Measurements from ENCODE around the gene SDR42E1. TPM values are rescaled to one million over a fixed set of nuclear protein-coding genes. Genes with fewer than 3 reads are reported as not detected.
"Not testable (repeated sequence)": the region's sequence is repeated elsewhere in the genome, so short reads cannot be mapped to it uniquely, and the experiment has no call there.

SDR42E1 gene
- total and polyA plus RNA-seq, 10 of the 15 experiments (the other 5 are each of a cell fraction or from before 2014, with no cell fraction given): 1.4 to 5.5 (median 2.3) TPM

DNA sequence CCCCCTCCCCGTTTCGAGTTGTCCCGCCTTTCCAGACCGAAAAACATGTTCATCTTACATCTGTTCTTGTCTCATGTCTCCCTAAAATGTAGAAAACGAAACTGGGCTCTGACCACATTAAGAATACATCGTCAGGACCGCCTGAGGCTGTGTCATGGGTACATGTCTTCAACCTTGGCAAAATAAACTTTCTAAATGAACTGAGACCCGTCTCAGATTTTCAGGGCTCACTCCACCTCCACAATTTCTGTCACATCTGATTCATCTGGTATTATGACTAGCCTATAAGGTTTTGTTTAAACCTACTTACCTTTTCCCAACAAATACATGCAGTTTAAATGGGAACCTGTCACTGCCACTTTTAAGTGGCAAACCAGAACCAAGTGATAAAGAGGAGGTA, 621 bp downstream of the SDR42E1 start:
- H3K4me1 ChIP-seq (ENCODE audit: control insufficient read depth, insufficient read depth, low read length): no peaks in the 10 kb centered on the region
- SMC1A ChIA-PET (ENCODE audit: uncharacterized antibody, unreplicated experiment): no interaction called here
- ATAC-seq: no peak
- DNase-seq (ENCODE audit: low read depth, low spot score): no peak
- peaks cover 9% of the 10 kb centered on the region; the same call in 1 of the 3 replicates for H3K9me3 ChIP-seq (replicated peaks; ENCODE audit: control insufficient read depth, insufficient read depth, low read length)
- CTCF ChIA-PET: no interaction called here
- WGBS (ENCODE audit: insufficient coverage, insufficient replicate concordance, low lambda C conversion rate, missing lambda C conversion rate): 73% methylated on average over 8 of the region's 8 CpGs
- H3K4me2 ChIP-seq (ENCODE audit: control insufficient read depth, insufficient read depth): peak overlapping the region; percentile 66
- TF ChIP-seq BACH1 (IDR thresholded peaks at IDR 0.05; ENCODE audit: borderline replicate concordance): no peak
- TF ChIP-seq E2F8 (IDR thresholded peaks at IDR 0.05; ENCODE audit: low read depth, partially characterized antibody): no peak
- no peak for TF ChIP-seq NR2C1 (IDR thresholded peaks at IDR 0.05)
- no peak for TF ChIP-seq FOS (IDR thresholded peaks at IDR 0.05; ENCODE audit: borderline replicate concordance, extremely low read depth, insufficient read length)
- no peak for TF ChIP-seq HSF1 (IDR thresholded peaks at IDR 0.05; ENCODE audit: low read depth, low read length)
- TF ChIP-seq NFIC (IDR thresholded peaks at IDR 0.05; ENCODE audit: low read depth, low read length): no peak
- no peak for TF ChIP-seq SPI1 (IDR thresholded peaks at IDR 0.05; ENCODE audit: borderline replicate concordance, insufficient read depth, low read depth, low read length)
- no peak for TF ChIP-seq CREB1 (IDR thresholded peaks at IDR 0.05; ENCODE audit: low read depth)
- TF ChIP-seq NFYA (IDR thresholded peaks at IDR 0.05; ENCODE audit: borderline replicate concordance, low read depth, low read length): no peak
- no peak for TF ChIP-seq ATF3 (IDR thresholded peaks at IDR 0.05; ENCODE audit: borderline replicate concordance, extremely low read depth, low read depth, low read length)
- intact Hi-C loops (cut with micrococcal nuclease; ENCODE audit: unreplicated experiment): no loop called here
- in situ Hi-C loops (cut with MboI): no loop called here
- peak overlapping the region; percentile 52; the same call in 1 of the 2 replicates for H3K9ac ChIP-seq (ENCODE audit: control insufficient read depth, insufficient read depth, low read length)
- BruUV-seq (replicated peaks): TSS peak; percentile 80
- no peaks in the 10 kb centered on the region for H4K20me1 ChIP-seq (ENCODE audit: control insufficient read depth, insufficient read depth)
- H3K27ac ChIP-seq (ENCODE audit: control insufficient read depth, insufficient read depth): no peak overlapping the region
- RAD21 ChIA-PET (ENCODE audit: unreplicated experiment): no interaction called here
- H3K27me3 ChIP-seq (replicated peaks in 1 of 2; ENCODE audit: control insufficient read depth in 2 of 2, insufficient read depth in 2 of 2, low read length in 1 of 2): no peaks in the 10 kb centered on the region
- peak overlapping the region; percentile 72 for H3K4me3 ChIP-seq
- POLR2A ChIA-PET: no interaction called here
- no peaks in the 10 kb centered on the region for H3K36me3 ChIP-seq (ENCODE audit: control insufficient read depth in 2 of 2, insufficient read depth in 2 of 2, low read length in 1 of 2)
- H2AFZ ChIP-seq (ENCODE audit: control insufficient read depth, low read depth, low read length): peak overlapping the region; percentile 85
- no peak for FAIRE-seq
- H3K79me2 ChIP-seq (ENCODE audit: control insufficient read depth, insufficient read depth, low read length): no peaks in the 10 kb centered on the region

DNA sequence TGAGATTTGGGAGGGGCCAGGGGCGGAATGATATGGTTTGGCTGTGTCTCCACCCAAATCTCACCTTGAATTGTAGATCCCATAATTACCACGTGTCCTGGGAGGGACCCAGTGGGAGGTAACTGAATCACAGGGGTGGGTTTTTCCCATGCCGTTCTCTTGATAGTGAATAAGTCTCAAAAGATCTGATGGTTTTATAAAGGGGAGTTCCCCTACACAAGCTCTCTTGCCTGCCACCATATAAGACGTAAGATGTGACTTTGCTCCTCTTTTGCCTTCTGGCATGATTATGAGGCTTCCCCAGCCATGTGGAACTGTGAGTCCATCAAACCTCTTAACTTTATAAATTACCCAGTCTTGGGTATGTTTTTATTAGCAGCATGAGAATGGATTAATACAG, 1.5 kb downstream of the SDR42E1 start:
- intact Hi-C loops (cut with micrococcal nuclease; ENCODE audit: unreplicated experiment); POLR2A ChIA-PET; BruUV-seq (replicated peaks); H3K9me3 ChIP-seq (replicated peaks; ENCODE audit: control insufficient read depth, insufficient read depth, low read length); H3K27ac ChIP-seq (ENCODE audit: control insufficient read depth, insufficient read depth); DNase-seq (ENCODE audit: low read depth, low spot score); H2AFZ ChIP-seq (ENCODE audit: control insufficient read depth, low read depth, low read length); CTCF ChIA-PET; FAIRE-seq; H3K79me2 ChIP-seq (ENCODE audit: control insufficient read depth, insufficient read depth, low read length); SMC1A ChIA-PET (ENCODE audit: uncharacterized antibody, unreplicated experiment); H4K20me1 ChIP-seq (ENCODE audit: control insufficient read depth, insufficient read depth); H3K9ac ChIP-seq (ENCODE audit: control insufficient read depth, insufficient read depth, low read length); H3K36me3 ChIP-seq (ENCODE audit: control insufficient read depth in 2 of 2, insufficient read depth in 2 of 2, low read length in 1 of 2); H3K4me2 ChIP-seq (ENCODE audit: control insufficient read depth, insufficient read depth); H3K4me1 ChIP-seq (ENCODE audit: control insufficient read depth, insufficient read depth, low read length); H3K4me3 ChIP-seq; ATAC-seq; H3K27me3 ChIP-seq (replicated peaks in 1 of 2; ENCODE audit: control insufficient read depth in 2 of 2, insufficient read depth in 2 of 2, low read length in 1 of 2): not testable (repeated sequence)
- in situ Hi-C loops (cut with MboI): loop anchor here (5.0 kb wide), 1 partner anchor 52 kb away; no protein-coding TSS in a partner anchor
- 31% methylated on average over 4 of the region's 4 CpGs for WGBS (ENCODE audit: insufficient coverage, insufficient replicate concordance, low lambda C conversion rate, missing lambda C conversion rate)
- RAD21 ChIA-PET (ENCODE audit: unreplicated experiment): interaction anchor here (0.6 kb wide), 1 partner anchor 1528 kb away, joined by 3 read pairs; no protein-coding TSS in a partner anchor
